GM19023 (cell line): Measurements from ENCODE around the gene ISM1.

Experiments
- ATAC-seq: cut with Tn5 transposase; IDR thresholded peaks from one replicate; pipeline ENCODE4 v1.9.1; 2021; ENCODE audit warnings: mild to moderate bottlenecking, moderate library complexity; ENCODE audit not compliant: unreplicated experiment

The ISM1 gene

DNA sequence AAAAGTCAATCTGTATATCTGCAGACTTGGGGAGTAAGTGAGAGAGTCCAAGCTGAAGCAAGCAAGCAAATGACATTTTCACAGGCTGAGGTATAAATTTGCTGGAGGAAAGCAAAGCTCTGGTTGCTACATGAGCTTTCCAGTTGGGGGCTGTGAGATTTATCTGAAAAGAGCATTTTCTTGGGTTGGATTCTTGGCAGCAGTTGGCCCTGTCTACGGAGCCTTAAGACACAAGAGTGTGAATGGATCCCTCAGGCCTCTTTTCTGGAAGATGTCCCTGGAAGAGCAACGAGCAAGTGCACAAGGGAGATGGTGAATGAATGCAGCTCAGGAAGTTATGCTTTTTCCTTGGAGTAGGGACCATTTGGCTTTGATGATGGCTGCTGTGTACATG is 30.8 kb downstream of the ISM1 start:
- ATAC-seq = no peak

DNA sequence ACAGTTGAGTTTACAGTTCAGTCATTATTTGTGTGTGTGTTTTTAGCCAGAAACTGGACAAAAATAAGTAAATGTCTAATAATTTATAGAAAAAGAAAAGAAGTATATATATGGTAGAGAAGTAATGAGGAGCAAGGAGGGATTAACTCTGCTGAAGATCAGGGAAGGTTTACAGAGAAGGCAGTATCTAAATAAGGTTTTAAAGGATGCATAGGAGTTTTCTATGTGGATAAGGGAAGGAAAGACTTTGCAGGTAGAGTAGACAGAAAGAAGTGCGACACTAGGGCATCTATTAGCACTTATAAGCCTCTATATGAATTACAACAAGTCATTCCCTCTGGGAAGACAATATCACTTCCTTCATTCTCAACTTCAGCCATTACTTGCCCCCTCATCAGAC is 34.3 kb downstream of the ISM1 start:
- ATAC-seq = no peak

DNA sequence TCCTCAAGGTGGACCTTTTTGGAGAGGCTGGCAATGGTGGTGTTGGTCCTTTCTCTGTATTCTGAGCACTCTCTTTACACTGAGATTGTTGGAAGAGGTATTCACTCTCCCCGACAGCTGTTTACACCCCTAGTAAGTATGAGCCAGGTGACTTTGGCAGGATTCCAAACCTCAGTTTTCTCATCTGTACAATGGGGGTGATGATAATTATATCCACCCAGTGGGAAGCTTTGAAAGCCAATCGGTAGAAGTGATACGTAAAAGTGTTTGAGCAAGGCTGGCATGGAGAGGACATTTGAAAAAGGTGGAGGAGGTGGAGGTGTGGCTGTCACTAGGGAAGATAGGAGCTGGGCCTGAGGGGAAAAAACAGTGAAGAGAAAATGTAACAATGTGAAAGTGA is 35.5 kb downstream of the ISM1 start:
- no peak for ATAC-seq

DNA sequence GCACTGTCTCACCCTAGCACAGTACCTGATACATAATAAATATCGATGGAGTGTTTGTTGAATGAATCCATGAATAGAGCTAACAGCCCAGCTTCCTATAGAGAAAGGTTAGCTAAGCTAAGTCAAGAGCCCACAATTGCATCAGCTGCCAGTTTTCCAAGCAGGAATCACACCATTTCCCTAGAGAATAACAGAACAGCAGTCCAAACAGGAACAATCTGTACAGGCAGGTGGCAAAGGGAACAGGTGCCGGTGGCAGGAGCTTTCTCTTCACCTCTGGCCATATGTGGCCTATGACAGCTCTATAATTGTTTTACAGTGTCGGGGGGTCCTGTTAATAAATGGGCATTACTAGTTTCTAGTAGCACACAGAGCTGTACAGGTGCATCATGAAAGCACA is 38.8 kb downstream of the ISM1 start:
- no peak for ATAC-seq

DNA sequence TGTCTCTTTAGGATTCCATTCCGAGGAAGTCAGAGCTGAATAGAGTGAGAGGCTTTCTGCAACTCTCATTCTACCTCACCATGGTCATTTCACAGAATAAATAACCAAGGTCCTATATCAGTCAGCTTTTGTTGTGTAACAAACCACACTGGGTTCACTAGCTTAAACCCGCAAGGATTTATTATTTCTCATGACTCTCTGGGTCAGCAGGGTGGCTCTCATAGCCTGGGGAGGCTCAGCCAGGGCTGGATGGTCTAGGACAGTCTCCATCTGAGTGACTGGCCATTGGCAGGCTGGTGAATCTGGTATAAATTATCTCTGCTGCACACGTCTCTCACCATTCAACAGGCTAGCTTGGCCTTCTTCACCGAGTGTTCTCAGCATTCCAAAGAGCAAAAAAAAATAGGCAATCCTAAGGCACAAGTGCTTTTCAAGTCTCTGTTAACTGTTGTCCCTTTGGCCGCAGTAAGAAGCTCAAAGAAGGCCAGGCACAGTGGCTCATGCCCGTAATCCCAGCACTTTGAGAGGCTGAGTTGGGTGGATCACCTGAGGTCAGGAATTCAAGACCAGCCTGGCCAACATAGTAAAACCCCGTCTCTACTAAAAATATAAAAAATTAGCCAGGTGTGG is 39.7 kb downstream of the ISM1 start:
- no peak for ATAC-seq

DNA sequence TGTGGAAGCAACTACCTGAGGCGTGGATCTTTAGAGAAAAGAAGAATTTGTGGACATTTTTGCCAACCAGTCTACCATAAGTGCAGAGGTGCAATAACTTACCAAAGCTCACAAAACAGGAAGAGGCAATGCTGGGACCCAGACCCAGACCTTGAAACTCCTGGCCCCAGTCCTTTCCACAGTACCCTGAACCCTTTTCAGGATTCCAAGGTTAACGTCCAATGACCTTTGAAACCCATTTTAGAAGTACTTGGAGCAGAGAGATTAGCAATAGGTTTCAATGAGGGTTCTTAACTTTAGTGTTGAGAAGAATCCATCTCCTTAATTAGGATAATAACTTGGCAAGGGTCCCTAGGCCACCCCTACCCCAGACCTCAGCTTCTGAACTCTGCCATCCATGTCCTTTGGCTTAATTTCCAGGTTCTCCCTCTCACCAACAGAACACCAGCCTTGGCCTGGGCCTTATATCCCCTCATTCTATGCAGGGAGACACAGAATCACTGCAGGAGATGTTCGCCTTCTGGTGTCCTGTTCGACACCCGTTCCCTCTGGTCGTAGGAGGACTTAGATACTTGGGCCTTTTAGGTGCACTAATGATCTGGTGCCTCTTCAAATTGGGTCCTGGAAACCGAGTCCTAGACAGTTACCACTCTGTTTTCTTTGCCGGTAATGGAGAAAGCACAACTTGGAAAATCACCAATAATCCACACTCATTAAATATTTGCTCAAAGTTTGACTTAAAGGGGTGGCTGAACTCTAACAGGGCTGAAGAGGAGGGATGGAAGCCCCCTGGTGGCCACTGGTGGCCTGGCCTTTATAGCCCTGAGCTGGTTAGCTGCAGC is 40.6 kb downstream of the ISM1 start:
- peak; percentile 63 for ATAC-seq

DNA sequence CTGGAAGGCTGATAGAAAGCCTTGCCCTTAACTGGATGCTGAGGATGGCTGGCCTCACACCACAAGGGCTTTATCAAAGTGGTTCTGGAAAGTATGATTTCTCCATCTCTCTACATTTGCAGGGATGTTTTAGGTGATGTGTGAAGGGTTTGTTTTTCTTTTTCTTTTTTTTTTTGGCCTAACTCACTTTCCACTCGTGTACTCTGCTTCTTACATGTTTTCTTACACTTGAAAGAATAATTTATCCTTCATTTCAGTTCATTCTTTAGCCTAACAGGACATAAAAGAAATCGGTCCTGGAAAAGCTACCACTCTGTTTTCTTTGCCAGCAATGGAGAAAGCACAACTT is 41.2 kb downstream of the ISM1 start:
- no peak for ATAC-seq

DNA sequence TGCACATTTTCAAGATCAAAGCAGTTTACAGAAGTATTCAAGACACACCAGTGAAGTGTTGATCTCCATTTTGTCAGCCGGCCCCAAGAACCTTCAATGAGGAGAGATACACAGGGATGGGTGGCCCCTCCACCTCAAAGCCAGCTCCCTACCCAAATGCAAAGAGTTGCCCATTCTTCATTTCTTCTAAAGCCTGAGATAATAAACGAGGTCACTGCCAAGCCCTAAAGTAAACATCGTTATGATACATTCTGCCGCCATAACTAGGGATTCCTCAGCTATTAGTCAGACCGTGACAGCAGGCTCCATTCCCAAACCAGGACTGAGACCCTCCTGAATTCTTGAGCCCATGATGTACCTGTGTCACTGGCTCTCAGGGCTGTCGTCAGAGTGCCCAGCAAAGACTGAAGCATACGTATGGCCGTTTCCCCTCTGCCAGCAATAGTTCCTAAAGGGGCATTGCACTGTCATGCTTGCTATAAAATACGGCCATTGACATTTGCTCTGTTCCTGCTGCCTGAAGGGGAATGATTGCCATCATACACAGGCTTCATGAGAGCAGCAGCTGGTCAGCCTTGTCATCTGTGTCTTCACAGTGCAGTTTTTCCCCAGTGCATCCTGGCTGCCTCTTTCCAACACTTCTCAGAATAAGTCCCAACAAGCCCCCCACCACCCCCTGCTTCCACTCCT is 41.7 kb downstream of the ISM1 start:
- no peak for ATAC-seq

DNA sequence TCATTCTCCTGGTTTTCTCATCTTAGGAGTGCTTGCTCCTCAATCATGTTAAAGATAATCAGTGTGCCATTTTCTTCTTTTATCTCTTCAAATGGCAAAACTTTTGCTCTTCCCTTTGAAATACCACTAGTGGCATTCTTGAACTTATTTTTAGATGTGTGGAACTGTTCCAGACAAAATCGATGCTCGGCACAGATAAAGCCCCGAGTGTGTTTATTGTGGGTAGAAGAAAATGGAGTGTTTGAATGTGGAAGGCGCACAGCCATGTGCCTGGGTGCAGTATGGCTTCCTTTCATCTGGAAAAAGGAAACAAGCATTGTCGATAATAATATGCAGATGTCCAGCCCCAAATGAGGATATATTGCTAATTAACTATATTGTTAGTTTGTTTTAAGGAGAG is 42.4 kb downstream of the ISM1 start:
- ATAC-seq = no peak

DNA sequence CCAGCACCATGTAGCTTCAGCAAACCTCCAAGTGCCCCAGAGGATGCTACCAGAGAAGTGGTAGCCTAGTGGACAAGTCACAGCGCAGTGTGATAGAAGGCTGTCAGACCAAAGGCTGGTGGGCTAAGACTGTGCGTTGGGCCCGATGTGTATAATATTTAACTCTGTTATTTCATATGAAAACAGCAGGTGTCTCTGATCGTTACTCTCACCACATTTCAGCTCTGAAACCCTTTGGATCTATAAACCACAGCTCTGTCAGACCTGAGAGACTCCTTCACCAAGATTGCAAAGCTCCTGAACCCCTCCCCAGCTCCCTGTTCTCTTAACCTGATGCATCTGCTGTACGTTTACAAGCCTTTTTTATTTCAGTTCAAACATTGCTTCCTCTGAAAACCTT is 43.8 kb downstream of the ISM1 start:
- no peak for ATAC-seq

DNA sequence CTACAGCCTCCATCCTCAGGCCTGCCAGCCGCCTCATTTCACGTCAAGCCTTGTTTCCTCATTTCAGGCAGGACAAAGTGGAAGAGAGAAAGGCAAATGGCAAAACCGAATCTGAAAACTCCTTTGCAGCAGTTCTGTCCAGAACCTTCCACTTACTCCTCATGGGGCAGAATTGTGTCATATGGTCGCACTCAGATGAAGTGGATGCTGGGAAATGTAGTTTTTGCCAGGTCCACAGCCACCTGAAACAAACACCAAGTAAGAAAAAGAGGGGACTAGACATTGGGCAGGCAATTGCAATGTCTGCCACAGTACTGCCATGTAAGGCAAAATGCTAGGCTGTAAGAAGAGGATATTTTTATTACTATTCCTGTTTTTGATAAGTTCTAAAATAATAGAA is 44.9 kb downstream of the ISM1 start:
- no peak for ATAC-seq

DNA sequence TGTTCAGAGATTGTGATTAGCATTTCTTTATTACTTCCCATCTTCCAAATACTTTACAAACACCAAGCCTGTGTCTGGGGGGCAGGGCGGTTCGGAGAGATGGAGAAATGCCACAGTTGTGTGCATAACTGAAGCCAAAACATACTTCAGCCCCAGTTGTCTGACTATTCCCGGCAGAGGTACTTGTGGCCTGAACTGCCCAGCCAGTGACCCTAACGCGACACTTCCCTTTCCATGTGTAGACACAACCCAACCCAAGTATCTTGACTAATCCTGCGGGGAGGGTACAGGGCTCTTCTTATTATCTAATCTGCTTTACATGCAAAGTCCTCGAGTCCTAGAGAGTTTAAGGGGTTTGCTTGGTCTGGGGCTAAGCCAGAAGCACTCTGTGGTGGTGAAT is 46.2 kb downstream of the ISM1 start:
- no peak for ATAC-seq

DNA sequence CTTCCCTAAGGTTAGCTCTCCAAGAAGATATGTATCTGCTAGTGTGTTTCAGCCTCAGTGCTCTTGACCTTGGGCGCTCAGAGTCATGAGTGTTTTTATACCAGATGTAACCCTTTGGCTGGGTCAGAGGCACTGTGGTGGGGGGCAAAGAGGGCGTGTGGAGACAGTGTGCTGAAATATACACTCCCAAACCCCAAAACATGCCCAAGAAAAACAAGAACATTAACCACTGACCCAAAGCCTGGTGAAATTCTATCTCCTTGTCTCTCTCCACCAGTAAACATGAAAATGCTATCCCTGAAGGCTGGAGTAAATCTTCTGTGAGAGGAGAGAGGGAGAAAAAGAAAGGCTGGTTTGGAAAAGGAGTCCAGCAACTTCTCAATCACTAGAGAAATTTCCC is 47.9 kb downstream of the ISM1 start:
- no peak for ATAC-seq

DNA sequence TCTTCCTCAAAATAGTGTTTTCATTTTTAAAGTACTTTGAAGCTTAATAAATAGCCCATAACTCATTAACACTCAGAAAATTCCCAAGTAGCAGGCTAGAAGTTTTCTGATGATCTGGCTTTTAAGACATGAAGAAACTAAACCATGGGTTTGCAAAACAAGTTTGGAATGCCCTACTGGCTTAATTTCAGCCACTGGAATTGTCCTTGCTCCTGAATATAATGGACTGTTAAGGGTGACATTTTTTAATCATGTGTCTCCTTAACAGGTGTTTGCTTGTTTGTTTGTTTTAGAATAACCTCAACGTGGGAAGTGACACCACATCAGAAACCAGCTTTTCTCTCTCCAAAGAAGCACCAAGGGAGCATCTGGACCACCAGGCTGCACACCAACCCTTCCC is 49.1 kb downstream of the ISM1 start:
- ATAC-seq = no peak

DNA sequence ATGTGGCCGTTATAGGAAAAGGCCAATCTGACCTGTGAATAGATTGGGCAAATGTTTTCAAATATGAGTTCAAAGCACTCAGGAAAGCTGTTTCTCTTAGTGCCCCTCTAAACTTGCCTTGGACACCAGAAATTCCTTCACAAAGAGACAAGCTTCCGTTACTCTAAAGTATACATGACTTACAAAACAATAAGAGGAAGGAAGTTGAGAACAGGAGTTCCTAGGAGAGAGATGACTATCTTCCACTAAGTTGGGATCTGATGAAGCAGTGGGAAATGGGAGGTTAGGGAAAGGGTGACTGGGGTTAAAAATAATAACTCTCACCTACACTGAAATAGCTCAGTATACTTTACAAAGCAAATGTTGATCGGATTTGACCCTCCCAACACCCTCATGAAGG is 50.0 kb downstream of the ISM1 start:
- no peak for ATAC-seq

DNA sequence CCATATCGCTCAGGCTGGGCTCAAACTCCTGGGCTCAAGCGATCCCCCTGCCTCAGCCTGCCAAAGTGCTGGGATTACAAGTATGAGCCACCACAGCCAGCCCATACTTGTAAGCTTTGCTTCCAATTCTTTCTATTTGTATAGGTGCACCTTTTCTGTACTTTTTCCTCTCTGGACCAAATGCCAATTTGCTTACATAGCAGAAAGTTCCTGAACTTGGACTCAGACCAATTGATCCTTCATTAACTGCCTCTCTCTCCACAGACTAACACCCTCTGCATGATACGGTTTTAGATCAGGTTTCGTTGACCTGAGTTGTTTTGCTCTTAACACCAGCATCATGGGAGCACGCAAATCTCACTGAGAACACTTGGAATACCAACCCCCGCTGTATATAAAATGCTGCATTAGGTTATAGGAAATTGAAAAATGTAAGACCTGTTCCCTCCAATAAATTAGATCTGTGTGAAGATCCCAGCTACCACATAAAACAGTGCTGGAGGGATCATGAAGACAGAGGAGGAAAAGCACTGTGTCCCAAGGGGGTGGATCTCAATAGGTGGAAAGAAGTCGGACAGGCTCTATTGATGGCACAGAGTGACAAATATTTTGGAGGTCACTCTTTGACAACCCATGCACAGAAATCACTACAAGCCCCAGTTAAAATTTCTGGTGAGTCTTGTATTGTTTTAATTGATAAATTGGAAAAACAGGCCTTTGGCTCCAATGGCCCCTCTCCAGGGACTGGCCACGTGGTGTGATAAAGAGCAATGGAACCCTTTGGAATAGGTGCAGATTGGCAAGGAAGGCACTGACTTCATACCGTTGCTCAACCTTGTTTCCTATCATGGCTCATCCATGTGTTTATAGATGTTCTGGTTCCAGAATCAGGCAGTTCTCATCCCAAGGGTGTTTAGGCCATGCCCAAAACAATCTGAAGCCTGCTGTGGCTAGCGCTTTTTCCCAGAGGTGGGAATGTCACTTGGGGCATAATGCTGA is 51.2 kb downstream of the ISM1 start:
- no peak for ATAC-seq

DNA sequence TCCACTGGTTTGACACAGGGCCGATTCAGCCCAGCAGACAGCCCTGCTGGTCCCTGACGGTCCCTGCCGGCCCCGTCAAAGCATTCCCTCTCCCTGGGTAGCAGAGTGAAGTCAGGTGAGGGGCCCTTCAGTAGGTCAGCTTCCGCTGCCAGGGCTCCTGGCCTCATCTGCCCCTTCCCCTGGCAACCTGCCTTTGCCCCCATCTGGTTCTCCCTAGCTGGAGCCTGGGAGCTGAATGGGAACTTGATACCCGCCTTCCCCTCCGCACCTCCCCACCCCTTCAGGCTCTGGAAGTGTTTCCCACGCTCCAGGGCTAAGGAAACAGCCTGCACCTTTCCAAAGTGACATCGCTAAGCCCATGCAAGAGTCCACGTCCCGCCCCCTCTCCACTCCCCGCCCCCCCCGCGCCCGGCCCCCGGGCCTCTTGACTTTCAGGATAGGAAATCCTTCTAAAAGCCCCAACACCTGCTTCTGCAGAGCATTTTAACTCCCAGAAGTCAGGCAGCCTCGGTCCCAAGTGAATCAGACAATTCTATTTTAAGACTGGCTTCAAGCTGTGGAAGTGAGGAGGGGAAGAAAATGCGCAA is 53.3 kb downstream of the ISM1 start:
- no peak for ATAC-seq

DNA sequence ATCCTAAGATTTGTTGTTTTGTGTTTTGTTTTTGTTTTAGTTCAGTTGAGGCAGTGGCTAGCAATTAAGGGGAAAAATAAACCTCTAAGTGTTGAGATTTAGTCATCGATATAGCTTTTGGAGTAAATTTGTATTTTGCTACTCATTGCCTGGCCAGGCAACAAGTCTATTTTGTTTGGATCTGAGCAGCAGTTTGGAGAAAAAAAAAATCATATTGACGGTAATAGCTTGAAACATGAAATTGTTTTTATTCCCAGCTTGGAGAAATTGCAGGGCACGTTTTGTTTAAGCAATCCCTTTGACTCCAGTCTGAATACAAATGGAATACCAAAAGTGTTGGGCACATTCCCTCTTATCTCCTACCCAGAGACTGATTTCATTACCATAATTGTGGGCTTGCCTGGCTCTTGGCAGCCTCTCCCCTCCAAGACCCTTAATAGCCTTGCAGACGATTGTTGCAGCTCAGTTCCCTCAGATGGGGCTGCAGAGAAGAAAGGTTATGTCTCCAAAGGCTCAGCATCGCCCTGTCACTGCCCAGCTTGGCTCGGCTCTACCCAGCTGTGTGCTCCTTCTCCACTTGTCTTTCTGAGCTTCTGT is 56.0 kb downstream of the ISM1 start:
- ATAC-seq = no peak

DNA sequence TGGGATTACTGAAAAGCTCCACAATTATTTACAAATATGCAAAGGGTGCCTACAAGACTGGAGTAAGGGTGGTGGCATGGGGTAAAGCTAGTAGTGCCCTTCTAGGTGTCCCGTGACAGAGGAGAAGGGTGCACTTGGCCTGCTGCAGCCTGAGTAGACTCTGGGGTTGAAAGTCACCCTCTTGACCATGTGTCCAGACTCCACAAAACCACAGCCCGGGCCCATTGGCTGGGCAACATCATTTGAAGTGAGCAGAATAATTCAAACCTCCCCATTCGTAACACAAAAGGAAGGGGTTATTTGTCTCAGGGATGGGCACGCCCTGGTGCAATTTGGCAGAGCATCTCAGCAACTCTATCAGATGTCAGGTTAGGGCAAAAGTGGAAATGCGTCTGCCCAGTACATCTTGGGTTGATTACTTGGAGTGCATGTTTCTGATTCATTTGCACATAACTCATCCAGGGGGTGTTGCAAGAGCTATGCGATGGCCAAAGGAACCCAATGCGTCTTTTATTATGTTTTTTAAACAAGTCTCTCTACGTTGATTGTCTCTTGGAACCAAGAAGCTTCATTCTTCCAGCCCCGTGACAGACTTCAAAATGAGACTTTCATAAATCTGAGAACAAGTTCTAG is 56.7 kb downstream of the ISM1 start:
- ATAC-seq = no peak
